Stimulated activated CD4-positive, alpha-beta T cell treated with anti-CD3 and anti-CD28 coated beads, Interleukin-12 subunit alpha, Interleukin-12 subunit beta, amount 100 ng/mL, for 4 hours (primary cell): ENCODE measurements around the gene ATRIP.

Experiments
- DNase-seq: peaks from one replicate; pipeline ENCODE4 v3.0.0-alpha.2; 2020

The ATRIP gene

GRCh38 chr3:48425281-48425812, 21.2 kb upstream of the ATRIP start:
- DNase-seq: no peak

- no peak for DNase-seq
Observed at GRCh38 chr3:48426401-48426909, 20.1 kb upstream of the ATRIP start.

DNA sequence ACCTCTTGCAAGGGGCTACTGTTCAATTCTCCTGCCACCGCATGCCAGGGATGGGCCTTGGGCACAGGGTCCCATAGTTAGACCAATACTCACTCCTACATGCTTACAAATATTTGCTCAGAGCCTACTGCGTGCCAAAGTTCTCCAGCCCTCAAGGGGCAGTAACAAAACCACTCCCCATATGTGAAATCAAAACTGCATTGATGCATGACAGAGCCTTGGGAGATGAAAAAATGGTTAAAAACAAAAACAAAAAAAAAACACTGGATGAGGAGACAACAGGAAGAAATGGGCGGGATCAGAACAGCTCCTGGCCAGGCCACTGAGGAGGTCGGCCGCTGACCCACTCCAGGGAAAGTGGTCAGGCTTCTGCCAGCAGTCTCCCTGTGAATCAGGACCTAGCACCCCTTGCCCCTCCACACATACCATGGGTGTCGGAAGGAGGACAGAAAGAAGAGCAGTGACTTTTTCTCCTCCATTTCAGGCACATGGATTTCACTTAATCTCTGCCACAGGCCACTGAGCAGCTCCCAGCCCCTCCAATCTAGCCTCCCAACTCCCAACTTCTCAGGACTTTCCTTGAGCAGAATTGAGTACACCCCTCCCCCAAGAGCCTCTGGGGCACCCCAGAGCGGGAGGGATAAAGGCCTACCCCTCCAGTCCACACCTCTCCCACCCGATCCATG, 19.4 kb upstream of the ATRIP start:
- no peak for DNase-seq

GRCh38 chr3:48427630-48427962, 18.9 kb upstream of the ATRIP start:
- DNase-seq: no peak

DNA sequence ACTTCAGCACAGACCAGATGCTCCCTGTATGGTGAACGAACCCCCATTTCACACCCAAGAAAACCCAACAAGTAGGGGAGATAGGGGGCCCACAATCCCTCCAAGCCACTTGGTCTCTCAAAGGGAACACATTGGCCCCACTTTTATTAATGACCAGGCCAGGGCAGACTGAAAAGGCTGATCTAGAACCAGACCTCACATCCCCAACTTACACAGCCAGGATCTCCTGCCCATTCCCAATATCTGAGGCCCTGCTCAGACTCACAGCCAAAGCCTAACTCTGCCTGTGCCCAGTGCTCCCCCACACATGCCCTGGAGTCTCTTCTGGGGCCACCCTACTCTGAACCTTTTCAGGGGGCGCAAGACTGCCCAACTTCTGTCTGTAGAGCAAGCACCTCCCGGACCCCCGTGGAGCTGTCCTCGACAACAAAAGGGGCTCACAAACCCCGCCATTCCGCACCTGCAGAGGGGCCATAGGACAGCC, 18.4 kb upstream of the ATRIP start:
- no peak for DNase-seq

DNA sequence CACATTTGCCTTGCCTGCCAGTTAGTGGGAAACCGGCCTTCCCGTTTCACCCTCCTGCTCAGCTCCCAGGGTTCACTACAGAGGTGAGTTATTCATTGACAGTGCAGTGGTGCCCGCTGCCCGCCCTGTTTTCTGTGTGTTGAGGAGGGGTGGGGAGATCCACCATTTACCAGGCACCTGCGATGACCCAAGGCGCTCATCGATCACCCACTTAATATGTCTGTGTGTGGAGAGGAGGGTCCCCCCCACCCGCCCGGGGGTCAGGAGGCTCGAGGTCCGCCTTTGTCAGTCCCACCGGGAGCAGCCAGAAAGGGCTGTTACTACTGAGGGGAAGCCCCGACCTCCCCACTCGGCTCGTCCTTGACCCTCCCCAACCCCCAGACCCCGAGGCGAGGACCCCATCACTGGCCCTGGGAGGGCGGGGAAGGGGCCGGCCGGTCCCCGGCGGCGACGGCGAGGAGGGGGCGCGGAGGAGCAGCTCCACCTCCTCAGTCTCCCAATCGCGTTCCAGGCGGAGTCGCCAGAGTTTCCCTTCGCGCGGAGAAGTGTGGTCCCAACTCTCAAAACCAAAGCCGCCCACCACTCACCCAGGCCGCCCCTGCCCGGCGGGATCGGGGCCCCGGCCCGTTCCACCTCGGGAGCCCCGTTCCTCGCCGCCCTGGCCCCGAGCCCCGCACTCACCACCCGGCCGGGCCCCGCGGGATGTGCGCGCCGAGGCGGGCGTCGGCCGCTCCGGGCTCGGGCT, 17.8 kb upstream of the ATRIP start:
- DNase-seq: no peak

DNA sequence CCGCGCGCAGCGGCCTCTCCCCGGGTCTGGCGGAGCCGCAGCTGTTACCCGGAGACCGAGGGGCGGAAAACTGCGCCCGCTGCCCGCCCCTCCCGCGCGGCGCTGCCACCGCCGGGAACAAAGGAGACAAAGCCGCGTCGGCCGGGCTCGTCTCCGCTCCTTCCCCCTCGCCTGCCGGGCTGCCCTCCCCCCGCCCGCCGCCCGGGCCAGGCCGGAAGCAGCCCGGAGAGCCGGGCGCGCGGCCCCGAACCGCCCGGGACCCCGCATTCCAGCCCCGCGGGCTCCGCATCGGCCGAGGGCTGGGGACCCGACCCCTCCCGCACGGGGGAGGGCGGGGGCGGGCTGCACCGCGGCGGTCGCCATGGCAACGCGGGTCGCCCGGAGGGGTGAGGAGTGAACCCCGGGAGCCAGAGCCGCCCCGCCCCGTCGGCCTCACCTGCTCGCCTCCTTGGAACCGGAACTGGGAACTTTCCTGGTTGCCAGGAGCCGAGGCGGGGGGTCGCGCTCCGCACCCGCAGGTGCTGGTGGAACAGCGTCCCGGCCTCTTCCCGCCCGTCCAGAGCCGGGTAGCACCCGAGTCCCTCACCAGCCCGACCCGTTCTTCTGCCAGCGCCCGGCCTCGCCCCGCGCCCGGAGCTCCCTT, 17.1 kb upstream of the ATRIP start:
- DNase-seq: peak; percentile 58

GRCh38 chr3:48429960-48430707, 16.4 kb upstream of the ATRIP start, which contains the start of gene PLXNB1:
Gene PLXNB1 (minus strand): TSS chr3:48430086. CDS start chr3:48424611, 5,475 bp downstream.
- no peak for DNase-seq

DNA sequence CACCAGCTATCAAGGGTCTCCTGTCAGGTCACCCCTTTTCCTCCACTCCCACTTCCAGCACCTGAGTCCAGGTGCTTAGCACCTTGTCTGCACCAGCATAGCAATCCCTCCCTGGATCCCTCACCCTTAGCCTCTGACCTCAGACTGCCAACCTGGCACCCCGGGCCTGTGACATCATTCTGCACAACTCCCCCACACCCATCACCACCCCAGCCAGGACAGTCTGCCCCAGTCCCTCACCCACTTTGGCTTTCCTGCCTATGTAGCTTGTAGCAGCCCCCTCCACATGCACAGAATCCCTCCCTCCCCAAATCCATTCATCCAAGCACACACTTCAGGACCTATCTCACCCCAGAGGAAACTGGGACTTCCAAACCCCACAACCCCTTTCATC, 15.8 kb upstream of the ATRIP start:
- no peak for DNase-seq

DNA sequence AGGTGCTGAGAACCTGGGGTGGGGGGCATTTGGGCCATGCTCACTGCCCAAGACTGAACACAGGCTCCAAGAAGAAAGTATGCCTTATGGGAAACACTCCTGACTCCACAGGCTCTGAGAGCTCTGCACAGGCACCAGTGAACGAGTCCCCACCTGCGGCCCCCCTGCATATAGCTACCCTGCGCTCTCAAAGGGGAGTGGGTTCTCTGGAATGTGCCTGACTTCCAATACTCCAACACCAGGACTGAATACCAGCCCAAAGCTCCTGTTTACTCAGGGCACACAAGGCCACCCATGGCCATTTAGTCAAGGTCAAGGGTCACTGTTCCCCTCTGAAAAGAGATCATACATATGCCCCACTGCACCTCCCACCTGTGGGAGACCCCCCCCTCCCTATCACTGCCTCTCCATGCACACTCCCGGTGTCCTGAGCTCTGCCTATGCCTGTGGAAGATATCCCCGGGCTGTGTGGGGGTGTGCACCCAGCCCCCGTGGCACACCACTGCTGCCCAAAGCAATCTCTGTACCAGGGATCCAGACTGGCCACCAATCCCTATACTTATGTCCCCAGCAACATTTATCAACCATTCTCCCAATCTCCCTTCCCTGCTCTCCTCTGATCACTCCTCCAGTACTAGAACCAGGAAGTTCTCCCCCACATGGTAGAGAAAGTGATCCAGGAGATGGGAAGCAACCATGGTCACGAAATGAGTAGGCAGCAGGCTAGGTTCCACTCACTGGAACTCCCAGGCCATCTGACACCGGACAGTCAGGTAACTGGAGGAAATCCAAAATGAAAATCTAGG, 15.1 kb upstream of the ATRIP start:
- no peak for DNase-seq

DNA sequence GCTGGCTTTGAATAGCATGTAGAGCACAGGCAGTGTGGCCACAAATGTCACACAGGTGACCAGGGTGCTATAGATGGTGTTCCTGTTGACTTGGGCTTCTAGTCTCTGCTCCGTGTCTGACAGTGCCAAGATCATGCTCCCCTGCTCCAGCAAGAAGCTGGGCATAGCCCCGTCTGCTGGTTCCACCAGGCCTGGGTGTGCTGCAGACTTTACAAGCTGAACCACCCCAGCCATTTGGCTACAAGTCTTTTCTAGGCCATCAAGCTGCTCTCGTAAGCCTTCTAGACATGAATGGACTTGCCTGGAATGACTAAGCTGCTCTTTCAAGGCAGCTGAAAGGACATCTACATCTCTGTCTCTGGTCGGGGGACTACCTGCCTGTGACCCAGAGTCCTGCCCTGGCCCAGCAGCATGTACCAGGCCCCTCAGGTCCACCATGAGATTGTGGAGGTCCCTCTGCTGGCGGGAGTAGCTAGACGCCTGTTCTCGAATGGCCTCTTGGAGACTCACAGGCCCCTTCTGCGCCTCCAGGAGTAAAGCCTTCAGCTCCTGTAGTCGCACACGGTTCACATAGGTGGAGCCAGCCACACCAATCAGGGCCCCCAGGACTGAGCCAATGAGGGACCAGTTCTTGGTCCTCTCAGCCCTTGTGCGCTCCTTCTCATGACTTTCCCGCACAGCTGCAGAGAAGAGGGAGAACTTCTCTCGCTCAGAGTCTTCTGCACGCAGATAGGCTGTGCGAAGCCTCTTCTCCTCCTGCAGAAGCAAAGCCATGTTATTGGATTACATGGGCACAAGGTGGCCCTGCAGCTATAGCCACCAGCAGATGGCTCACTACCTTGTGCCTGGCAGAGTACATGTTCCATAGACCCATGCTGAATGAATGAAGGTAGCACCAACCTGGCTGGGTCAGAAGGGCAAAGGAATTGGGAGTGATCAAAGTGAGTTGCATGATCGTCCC, 13.8 kb upstream of the ATRIP start:
- DNase-seq: no peak

DNA sequence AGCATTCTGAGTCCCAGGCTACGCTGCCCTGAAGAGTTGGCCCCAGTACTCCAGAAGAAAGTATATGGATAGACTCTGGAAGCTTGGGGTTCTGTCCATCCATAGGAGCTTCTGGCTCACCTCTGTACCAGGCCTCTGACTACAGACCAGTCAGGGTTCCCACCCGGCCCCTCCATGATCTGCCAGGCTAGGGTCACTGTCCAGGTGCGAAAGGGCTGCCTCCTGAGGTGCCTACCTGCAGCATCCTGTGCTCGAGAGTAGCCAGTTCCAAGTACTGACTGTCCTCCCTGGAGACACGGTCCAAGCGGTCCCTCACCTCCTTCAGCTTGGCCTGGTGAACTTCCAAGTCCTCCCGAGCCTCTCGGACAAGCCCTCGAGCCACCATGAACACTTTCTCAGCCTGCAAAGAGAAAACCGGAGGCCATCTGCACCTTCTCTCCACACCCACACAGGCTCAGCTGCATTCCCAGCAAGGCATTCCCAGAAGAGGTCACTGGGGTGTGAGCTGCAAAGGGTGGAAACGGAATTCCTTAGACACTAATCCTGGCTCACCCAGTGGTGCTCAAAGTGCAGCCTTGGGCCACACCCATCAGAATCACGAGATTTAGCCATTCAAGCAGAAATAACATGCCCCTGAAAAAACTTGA, 12.9 kb upstream of the ATRIP start:
- DNase-seq: no peak

GRCh38 chr3:48434591-48435222, 11.8 kb upstream of the ATRIP start:
- no peak for DNase-seq

GRCh38 chr3:48435223-48435595, 11.3 kb upstream of the ATRIP start:
- DNase-seq: no peak

DNA sequence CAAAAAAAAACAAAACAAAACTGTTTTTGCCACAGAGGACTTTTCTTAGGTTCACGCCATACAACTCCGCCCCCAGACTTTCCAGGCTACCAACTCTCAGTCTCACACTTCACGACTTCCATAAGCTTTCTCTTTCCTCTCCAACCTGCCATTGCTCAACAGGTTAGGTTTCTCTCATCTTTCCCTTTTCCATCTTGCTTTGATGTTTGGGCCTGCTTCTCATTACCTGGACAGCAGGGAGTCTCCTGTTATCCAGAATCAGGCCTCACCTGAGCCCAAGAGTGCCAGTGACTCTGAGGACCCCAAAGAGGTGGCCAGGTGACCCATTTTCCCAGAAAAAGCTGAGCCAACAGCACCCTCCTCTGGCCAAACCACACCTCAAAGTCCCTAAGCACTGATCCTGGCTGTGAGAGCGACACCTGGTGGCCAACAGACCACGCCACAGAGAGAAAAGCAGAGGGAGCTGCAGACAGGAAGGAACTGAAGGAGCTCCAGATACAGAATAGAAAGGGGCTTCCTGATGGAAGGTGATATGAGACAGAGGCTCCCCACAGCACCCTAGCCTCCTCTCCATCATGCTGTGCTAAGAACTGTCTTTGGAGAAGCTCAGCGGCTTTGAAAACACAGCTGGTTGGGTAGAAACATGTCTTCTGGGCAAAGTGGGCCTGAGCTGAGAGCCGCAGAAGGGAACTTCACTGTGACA, 10.6 kb upstream of the ATRIP start:
- DNase-seq: peak; percentile 79

DNA sequence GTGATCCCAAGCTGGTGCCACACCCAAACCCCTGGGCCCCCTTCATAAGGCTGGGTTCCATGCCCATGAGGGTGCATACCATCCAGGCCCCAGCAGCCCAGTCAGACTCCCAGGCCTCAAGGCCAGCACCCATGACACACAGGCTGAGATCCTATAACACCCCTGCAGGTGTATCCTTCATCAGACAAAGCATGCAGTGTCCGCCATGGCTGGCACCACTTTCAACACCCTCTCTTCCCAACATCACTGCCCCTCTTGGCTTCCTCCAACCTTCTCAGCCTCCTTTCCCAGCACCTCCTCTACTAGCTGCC, 10.1 kb upstream of the ATRIP start:
- DNase-seq: no peak

GRCh38 chr3:48436855-48437254, 9.7 kb upstream of the ATRIP start:
- DNase-seq: no peak

DNA sequence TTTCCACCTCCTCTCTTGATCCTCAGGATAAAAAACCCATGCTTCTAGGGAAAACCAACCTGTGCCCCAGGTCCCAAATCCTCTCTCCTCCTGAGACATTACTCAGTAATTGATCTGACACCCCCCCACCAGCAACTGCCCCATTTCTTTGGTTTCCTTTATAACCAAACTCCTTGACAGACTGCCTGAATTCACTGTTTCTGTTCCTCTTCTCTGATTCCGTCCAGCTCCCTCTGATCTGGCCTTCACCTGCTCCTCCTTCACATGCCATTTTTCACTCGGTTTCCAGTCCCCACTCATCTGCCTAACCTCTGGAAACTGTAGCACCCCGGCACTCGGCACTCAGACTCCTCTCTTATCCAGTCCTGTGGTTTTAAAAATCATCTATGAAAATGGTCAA, 8.7 kb upstream of the ATRIP start:
- DNase-seq: no peak
